ENCODE data around the gene KCNK10.

KCNK10 gene

DNA sequence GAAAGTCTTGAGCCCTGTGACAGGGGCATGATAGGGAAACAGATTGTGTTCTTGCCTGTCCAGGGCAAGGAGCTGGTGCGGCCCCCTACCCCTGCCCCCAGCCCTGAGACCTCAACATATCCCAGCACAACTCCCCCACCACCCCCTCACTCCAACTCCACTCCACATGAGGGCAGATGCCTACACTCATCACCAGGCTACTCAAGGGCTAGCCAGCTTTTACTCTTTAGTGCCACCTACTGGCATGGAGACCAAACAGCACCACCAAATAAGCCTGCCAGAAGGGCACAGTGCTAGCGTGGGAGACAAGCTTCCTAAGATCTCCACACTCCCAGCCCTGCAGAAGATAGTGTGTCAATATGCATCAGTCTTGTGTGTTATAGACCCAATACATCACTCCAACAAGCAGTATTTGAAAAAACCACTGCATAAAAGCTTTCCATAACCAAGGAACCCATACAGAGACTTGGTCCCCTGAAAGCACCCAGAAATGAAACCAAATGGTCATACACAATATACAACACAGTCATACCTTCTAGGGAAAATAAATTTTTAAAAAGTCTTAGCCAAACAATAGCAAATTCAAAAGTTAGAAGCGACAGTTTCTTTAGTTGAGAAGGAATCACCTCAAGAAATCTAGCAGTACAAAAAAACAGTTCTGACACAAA lies 154.4 kb downstream of the KCNK10 start:
- peak; percentile 63 for DNase-seq

DNA sequence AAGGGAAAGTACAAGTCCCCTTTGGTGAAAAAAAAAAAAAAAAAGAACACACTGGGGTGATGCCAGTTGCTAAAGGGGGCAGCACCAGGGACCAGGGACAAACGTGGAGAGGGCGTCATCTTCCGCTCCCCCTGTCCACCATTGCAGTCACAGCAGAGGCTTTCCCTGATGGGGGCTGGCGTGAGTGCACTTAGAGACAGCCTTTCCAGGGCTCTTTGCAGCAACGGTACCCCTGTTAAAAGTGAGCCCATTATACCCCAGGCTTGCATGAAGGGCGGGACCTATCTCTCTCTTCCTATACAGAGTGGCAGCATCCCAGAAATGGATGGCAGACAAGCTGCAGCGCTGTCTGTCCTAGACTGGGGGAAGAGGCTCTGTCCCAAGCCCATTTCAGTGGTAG lies 155.0 kb downstream of the KCNK10 start:
- no peak for DNase-seq

GRCh38 chr14:88166616-88167015 lies 156.5 kb downstream of the KCNK10 start:
- no peak for DNase-seq

- no peak for DNase-seq
Observed at GRCh38 chr14:88164906-88165534, 158.0 kb downstream of the KCNK10 start.

DNA sequence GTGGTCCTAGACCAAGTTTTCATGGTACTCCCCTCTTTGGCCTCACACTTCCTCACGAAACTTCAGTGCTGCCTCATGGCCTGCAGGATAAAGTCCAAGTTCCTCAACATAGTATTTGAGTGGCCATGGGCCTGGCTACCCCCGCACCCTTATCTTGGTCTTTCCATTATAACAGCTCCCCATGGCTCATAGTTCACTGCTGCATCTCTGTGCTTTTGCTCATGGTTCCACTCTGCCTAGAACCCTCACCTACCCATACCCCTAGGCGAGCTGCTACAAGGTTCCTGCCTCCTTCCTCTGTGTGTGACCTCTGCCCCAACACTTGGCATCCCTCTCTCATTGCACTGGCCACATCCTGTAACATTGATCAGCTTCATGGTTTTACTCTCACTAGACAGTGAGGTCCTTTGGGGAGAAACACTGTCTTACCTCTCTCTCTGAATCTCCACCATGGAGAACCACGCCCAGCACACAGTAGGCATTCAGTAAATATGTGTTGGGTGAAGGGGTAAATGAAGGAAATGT lies 159.3 kb downstream of the KCNK10 start:
- DNase-seq = no peak

GRCh38 chr14:88156127-88156526 lies 166.9 kb downstream of the KCNK10 start:
- DNase-seq = no peak

- no peak for DNase-seq
Observed at GRCh38 chr14:88154926-88155325, 168.1 kb downstream of the KCNK10 start.

GRCh38 chr14:88154321-88154720 lies 168.7 kb downstream of the KCNK10 start:
- DNase-seq = no peak

GRCh38 chr14:88146881-88147649 lies 176.0 kb downstream of the KCNK10 start:
- no peak for DNase-seq

DNA sequence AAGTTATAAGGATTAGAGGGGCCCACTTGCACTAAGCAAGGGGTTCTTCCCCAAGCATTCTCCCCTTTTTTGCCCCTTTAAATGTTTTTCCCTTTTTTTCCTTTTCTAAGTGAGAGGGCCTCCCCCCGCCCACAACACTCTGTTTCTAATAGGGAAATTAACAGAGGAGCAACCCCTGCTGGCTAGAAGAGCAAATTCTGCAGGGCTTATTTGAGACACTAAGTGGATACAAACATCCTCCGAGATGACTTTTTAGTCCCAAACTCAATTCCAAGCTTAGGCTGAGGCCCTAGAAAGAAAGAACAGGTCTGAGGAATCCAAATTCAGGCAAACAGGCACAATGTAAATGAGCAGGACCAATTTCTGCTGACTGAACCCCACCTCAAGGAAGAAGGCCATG lies 179.3 kb downstream of the KCNK10 start:
- no peak for DNase-seq

DNA sequence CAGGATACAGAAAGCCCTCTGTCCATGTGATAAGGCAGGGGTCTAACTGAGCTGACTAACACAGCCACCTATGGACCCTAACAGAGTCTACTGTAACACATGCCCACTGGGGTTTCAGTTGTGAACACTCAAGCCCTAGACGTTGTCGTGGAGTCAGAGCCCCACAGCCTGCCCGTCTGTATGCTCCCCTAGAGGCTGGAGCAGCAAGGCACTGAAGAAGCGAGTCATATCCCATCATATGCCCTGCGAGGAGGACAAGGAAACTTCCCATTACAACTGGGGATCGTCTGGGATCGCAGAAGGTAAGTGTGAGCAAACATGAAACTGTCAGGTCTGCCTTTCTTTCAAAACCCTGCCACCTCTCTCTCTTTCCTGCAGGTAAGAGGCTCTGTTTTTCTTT lies 180.1 kb downstream of the KCNK10 start:
- no peak for DNase-seq

GRCh38 chr14:88140874-88141273 lies 182.2 kb downstream of the KCNK10 start:
- DNase-seq = no peak

GRCh38 chr14:88137327-88137726 lies 185.7 kb downstream of the KCNK10 start:
- no peak for DNase-seq
